Body of pancreas (tissue), 4 donors: ENCODE data around the gene SNX20. TPM values are rescaled to one million over a fixed set of nuclear protein-coding genes. Genes with fewer than 3 reads are reported as not detected.

Experiments used
- ATAC-seq: fragments of 150-250 bp; one replicate; pipeline ENCODE4 v1.9.1; 2016
- DNase-seq, 4 donors: peaks; one replicate each; pipeline ENCODE4 v3.0.0-alpha.2; 2019
- H3K27ac ChIP-seq, 4 donors: fragments of 200-600 bp; sonication (generic); 1 replicate in 3 of 4; 2 replicates in 1 of 4; pipeline versions ENCODE4 v1.5.1 to v1.6.1; 2016 to 2019; ENCODE audit warnings: mild to moderate bottlenecking in 1 of 4, mixed read lengths in 1 of 4, moderate library complexity in 1 of 4
- H3K27me3 ChIP-seq, 2 donors: fragments of 200-600 bp; sonication (generic); one replicate each; pipeline ENCODE4 v1.6.0; 2016; ENCODE audit warnings: mild to moderate bottlenecking in 1 of 2
- H3K36me3 ChIP-seq, 2 donors: fragments of 200-600 bp; sonication (generic); replicated peaks in 1 of 2; 2 replicates each; pipeline ENCODE4 v1.5.1; 2016; ENCODE audit warnings: low read depth in 2 of 2; ENCODE audit not compliant: insufficient read depth in 1 of 2
- H3K4me1 ChIP-seq: fragments of 200-600 bp; sonication (generic); one replicate; pipeline ENCODE4 v1.6.0; 2016
- H3K4me3 ChIP-seq, 2 donors: fragments of 200-600 bp; sonication (generic); 1 replicate in 1 of 2; 2 replicates in 1 of 2; pipeline ENCODE4 v1.5.1; 2016 to 2019
- H3K9me3 ChIP-seq, 3 donors: fragments of 200-600 bp; sonication (generic); 1 replicate in 2 of 3; 2 replicates in 1 of 3; pipeline ENCODE4 v1.5.1; 2016
- POLR2A ChIP-seq, 3 donors: fragments of 450-650 bp; IDR thresholded peaks; one replicate each; pipeline ENCODE4 v1.6.1; 2016; ENCODE audit warnings: antibody characterized with exemption in 3 of 3, mild to moderate bottlenecking in 2 of 3
- WGBS, 2 donors: methylation state at CpG; one replicate each; pipeline ENCODE4 v1.1.5; 2017; 5-methylcytosine and 5-hydroxymethylcytosine counted together
- intact Hi-C: fragments of 100-400 bp; cut with DNase I; formaldehyde crosslinking; loops from one replicate; pipeline ENCODE4 v1.15.1; 2023
- total RNA-seq, 2 donors: library from RNA; depleted of rRNA; stranded (reverse); fragments of >200 nt; gene quantifications; one replicate each; pipeline ENCODE4 v1.1.0, GENCODE V29; 2016
- TF ChIP-seq, protein P1 (sequence below), 7 experiments: fragments of 450-650 bp in 4 of 7; fragments of 200-600 bp in 3 of 7; sonication (generic) in 3 of 7; IDR thresholded peaks; one replicate each; pipeline ENCODE4 v1.5.1; 2016 to 2019; ENCODE audit warnings: antibody characterized with exemption in 7 of 7

Gene SNX20
- total RNA-seq, 2 donors from 2014 or later, result 0.99 to 2.1 TPM

- H3K27ac ChIP-seq, result no peak overlapping the region
- H3K9me3 ChIP-seq, result peaks cover 0 to 14% (median 0%) of the 10 kb centered on the region in 3 donors
- no peaks in the 10 kb centered on the region for H3K36me3 ChIP-seq
- H3K4me3 ChIP-seq, result no peak overlapping the region
- no peak for DNase-seq
- no peaks in the 10 kb centered on the region for H3K27me3 ChIP-seq
- intact Hi-C loops, result no loop called here
- ATAC-seq, result no peak
- H3K4me1 ChIP-seq, result no peaks in the 10 kb centered on the region
- no peak for TF ChIP-seq POLR2A (IDR thresholded peaks at IDR 0.05)
- 25 to 26% methylated on average over 3 of the region's 3 CpGs for WGBS, 2 donors
These were observed 25.1 kb upstream of the SNX20 start for GRCh38 chr16:50706250-50706649.

DNA sequence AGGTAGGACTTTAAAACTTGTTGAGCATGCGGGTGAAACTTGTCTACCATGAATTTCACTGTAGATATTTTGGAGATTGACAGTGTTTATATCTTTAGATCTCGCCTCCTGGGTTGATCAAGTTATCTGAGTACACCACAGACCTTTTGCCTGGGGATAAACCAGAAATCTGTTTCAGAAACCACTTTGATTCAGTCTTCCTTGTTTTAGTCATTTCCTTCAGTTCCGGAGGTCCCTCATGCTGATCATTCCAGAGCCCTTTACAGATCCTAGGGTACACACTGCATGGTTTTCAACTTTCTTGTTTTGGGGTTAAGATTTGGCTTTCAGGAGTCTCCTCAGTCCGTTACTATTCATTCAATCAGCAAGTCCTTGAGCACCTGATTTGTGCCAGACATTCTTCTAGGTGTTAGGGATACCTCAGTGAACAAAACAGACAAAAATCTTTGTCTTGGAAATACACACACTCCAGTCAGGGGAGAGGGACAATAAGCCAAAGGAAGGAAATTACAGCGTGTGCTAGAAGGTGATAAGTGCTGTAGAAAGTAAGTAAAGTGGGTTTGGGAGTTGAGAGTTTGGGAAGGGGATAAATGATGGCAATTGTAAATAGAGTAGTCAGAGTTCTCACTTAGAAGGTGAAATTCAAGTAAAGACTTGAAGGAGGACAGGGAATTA lies 24.5 kb upstream of the SNX20 start:
- no peak for TF ChIP-seq POLR2A (IDR thresholded peaks at IDR 0.05)
- TF ChIP-seq, protein P1, sequence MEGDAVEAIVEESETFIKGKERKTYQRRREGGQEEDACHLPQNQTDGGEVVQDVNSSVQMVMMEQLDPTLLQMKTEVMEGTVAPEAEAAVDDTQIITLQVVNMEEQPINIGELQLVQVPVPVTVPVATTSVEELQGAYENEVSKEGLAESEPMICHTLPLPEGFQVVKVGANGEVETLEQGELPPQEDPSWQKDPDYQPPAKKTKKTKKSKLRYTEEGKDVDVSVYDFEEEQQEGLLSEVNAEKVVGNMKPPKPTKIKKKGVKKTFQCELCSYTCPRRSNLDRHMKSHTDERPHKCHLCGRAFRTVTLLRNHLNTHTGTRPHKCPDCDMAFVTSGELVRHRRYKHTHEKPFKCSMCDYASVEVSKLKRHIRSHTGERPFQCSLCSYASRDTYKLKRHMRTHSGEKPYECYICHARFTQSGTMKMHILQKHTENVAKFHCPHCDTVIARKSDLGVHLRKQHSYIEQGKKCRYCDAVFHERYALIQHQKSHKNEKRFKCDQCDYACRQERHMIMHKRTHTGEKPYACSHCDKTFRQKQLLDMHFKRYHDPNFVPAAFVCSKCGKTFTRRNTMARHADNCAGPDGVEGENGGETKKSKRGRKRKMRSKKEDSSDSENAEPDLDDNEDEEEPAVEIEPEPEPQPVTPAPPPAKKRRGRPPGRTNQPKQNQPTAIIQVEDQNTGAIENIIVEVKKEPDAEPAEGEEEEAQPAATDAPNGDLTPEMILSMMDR (IDR thresholded peaks at IDR 0.05), result no peak
- Histone ChIP-seq H3K4me1 (no peaks in the 10 kb centered on the region), H3K9me3 (peaks cover 0 to 14% (median 0%) of the 10 kb centered on the region in 3 donors), H3K4me3 (no peak overlapping the region), H3K36me3 (no peaks in the 10 kb centered on the region), H3K27me3 (no peaks in the 10 kb centered on the region), H3K27ac (no peak overlapping the region)
- WGBS, 2 donors, result 56 to 58% methylated on average over 5 of the region's 5 CpGs
- intact Hi-C loops, result no loop called here
- DNase-seq (no peak), ATAC-seq (no peak)

GRCh38 chr16:50704245-50704644 lies 23.1 kb upstream of the SNX20 start:
- DNase-seq, result no peak
- no peak for ATAC-seq
- H3K36me3 ChIP-seq, result no peaks in the 10 kb centered on the region
- intact Hi-C loops, result no loop called here
- no peaks in the 10 kb centered on the region for H3K4me1 ChIP-seq
- WGBS, 2 donors, result 72 to 87% methylated on average over 1 of the region's 1 CpG
- H3K4me3 ChIP-seq, result no peak overlapping the region
- no peaks in the 10 kb centered on the region for H3K27me3 ChIP-seq
- no peak overlapping the region for H3K27ac ChIP-seq
- peaks cover 0 to 14% (median 0%) of the 10 kb centered on the region in 3 donors for H3K9me3 ChIP-seq
- TF ChIP-seq POLR2A (IDR thresholded peaks at IDR 0.05), result no peak
- TF ChIP-seq, protein P1 (IDR thresholded peaks at IDR 0.05), result no peak

DNA sequence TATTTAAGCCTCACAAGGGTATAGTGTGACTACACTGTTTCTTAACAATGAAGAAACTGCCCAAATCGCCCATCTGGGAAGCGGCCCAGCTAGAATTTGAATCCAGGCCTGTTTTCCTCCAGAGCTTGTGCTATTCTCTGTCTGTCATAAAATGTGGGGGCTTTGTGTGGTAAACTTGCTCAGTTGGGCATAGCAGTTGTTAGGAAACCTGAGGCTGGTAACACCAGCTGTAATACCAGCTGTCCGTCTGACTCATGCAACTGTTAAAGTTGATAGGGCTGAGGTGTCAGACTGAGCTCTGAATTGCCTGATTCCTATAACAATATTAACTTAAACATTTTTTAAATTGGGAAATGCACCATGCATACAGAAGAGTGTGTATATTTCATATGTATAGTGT lies 21.6 kb upstream of the SNX20 start:
- peaks cover 0 to 14% (median 0%) of the 10 kb centered on the region in 3 donors for H3K9me3 ChIP-seq
- H3K27ac ChIP-seq, result no peak overlapping the region
- no peak for DNase-seq
- H3K4me1 ChIP-seq, result peaks cover 6% of the 10 kb centered on the region
- no peak for ATAC-seq
- WGBS, 2 donors, result 83 to 94% methylated on average over 3 of the region's 3 CpGs
- no peak overlapping the region for H3K4me3 ChIP-seq
- no peaks in the 10 kb centered on the region for H3K36me3 ChIP-seq
- TF ChIP-seq POLR2A (IDR thresholded peaks at IDR 0.05), result no peak
- TF ChIP-seq, protein P1 (IDR thresholded peaks at IDR 0.05), result no peak
- intact Hi-C loops, result no loop called here
- H3K27me3 ChIP-seq, result no peaks in the 10 kb centered on the region

GRCh38 chr16:50699326-50700159 lies 18.4 kb upstream of the SNX20 start:
- no peaks in the 10 kb centered on the region for H3K27me3 ChIP-seq
- no peak overlapping the region for H3K4me3 ChIP-seq
- 67 to 79% methylated on average over 8 to 19 of the region's 19 CpGs for WGBS, 2 donors
- DNase-seq (no peak), ATAC-seq (no peak)
- no peak overlapping the region for H3K27ac ChIP-seq
- peaks cover 0 to 8% (median 0%) of the 10 kb centered on the region in 3 donors for H3K9me3 ChIP-seq
- peaks cover 23% of the 10 kb centered on the region for H3K4me1 ChIP-seq
- intact Hi-C loops, result no loop called here
- no peaks in the 10 kb centered on the region for H3K36me3 ChIP-seq
- TF ChIP-seq, protein P1 (IDR thresholded peaks at IDR 0.05), result no peak
- no peak for TF ChIP-seq POLR2A (IDR thresholded peaks at IDR 0.05)
